GM03348 (cell line): Measurements from ENCODE around the gene DDI2.
A peak's percentile ranks its signal among the peaks of the same experiment; 100 is the strongest.

Experiments
- DNase-seq: peaks from one replicate; pipeline ENCODE4 v3.0.0; 2012; ENCODE audit warnings: low spot score

Gene DDI2

GRCh38 chr1:15702722-15703550, 85.7 kb downstream of the DDI2 start:
- peak; percentile 47 for DNase-seq

DNA sequence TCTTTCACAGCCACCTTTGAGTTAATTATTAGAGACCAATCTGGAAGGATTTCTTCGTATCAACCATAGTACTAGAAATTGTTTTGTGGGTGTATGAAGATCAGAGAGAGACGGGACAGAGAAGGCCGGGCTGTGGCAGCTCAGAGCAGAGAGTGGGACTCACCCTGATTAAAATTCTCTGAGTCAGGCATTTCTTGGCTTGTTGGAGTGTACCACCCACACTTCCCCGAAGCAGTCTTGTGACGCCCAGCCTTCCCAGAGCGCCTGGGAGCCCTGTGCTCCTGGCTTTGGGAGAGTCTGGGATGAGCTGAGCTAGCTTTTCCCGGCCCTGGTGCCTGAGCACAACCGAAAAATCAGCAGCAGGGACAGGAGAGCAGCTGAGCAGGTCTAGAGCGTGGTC, 86.3 kb downstream of the DDI2 start:
- peak; percentile 95 for DNase-seq

DNA sequence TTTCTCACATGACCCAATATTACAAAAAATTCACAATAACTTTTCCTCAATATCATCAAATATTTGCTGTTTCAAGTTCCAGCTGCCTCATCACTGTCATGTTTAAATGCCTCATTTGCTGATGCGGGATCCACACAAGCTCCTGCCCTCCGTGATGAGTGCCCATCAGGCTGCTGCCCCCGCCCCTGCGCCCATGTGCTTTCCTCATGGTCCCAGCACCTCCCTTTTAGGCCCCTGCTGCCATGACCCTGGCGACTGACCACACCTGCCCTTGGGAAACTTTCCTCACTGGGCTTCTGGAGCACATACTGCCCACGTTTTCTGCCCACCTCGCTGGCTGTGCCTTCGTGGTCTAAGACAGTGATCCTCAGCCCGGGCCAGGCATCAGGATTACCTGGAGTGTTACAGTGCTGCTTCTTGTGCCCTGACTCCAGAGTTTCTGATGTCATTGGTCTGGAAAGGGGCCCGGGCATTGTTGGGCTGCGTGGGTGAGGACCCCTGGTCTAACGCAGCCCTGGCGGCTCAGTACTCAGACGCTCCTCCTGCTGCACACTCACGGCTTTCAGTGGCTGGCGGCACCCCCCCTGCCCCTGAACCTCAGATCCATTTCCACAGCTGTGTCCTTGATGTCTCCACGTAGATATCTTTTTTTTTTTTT, 87.4 kb downstream of the DDI2 start:
- DNase-seq = peak; percentile 62

DNA sequence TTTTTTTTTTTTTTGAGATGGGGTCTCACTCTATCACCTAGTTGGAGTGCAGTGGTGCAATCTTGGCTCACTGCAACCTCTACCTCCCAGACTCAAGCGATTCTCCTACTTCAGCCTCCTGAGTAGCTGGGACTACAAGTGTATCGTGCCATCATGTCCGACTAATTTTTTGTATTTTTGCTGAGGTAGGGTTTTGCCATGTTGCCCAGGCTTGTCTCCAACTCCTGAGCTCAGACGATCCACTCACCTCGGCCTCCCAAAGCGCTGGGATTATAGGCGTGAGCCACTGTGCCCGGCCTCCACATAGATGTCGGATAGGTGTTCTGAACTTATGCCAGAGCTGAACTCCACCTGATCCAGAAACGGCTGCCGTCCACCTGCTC, 87.9 kb downstream of the DDI2 start:
- DNase-seq = no peak

DNA sequence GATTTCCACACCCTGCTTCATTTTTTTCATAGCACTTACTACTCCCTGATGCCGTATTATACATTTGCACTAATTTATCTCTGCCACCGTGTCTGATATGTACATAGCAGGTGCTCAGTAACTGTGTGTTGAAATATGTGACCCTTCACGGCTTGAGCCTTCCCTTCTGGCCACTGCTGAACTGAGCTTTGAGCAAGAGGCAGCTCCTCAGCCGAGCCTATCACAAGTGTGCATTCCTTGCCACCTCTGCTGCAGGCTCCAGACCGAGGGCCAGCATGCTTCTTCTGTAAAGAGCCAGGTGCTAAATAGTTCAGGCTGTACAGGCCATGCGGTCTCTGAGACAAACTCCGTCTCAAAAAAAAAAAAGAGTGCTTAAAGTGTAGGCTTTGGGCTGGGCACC, 89.5 kb downstream of the DDI2 start:
- no peak for DNase-seq

DNA sequence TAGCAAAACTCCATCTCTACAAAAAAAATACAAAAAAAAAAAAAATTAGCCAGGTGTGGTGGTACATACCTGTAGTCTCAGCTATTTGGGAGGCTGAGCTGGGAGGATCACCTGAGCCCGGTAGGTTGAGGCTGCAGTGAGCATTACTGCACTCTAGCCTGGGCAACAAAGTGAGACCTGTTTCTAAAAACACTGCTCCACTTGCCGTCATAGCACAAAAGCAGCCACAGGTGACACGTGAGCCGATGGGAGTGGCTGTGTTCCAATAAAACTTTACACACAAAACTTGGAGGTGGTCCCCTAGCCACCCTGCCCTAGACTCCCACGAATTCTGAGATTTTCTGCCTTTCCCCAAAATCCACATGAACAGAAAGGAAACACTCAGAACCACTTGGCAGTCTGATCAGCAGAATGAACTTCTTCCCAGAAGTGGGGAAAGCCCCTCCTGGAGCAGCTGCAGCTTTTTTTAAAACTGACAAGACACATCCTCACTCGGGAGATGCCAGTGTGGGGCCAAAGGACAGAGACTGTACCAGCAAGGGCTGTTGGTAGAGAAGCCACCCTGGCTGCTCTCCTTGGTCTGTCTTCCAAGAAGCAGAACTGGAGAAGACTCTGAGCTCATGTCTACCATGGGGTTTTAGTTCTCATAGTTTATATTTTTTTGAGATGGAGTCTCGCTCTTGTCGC, 90.1 kb downstream of the DDI2 start:
- no peak for DNase-seq

DNA sequence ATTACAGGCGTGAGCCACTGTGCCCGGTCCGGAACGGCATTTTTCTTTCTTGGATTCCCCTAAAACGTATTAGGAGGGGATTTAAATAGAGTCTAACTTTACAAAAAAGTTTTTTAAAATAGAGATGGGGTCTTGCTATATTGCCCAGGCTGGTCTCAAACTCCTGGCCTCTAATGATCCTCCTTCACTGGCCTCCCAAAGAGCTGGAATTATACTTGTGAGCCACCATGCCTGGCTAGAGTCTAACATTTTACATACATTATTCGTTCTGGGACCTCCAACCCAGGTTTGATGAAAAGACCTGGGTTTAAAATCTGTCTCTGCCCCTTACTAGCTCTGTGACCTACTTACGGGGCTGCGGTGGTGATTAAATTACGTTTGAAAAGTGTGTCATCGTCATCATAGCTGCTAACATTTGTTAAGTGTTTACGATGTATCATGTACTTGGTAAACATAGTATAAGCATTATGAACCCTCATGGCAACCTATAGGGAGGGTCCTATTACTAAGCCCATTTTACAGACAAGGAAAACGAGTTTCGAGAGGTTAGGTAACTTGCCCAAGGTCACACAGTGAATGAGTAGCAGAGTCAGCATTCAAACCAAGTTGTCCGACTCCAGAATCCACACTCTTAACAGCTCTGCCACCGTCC, 91.4 kb downstream of the DDI2 start:
- DNase-seq = no peak

DNA sequence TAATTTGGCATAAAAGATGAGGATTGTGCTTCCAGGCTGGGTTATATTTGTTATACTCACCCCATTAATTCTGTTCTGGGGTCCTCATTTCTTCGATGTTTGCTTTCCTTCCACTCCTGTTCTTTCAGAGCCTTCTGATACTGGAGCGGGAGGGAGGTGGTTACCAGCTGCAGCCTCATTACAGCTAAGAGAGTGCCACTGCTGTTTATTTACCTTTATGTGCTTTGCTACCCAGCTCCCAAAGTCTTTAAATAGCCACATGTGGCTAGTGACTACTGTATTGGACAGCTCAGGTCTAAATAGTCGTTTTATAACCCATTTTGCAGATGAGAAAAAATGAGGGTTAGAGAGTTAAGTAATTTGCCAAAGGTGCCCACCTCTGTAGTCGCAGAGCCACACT, 92.0 kb downstream of the DDI2 start:
- DNase-seq = no peak

DNA sequence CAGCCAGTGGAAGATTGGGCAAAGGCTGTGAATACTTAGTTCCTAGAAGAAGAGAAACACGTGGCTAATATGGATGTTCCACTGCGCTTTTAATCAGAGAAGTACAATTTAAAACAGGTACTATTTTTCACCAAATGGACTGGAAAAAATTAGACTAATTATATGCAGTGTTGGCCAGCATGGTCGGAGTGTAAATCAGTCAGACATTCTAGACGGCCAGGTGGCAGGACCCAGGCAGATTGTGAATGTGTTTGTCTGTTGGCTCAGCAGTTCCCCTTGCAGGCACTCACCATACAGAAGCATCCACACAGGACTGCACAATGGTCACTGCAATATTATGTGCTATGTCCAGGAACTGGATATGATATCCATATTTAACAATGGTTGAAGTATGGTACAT, 94.9 kb downstream of the DDI2 start:
- no peak for DNase-seq

DNA sequence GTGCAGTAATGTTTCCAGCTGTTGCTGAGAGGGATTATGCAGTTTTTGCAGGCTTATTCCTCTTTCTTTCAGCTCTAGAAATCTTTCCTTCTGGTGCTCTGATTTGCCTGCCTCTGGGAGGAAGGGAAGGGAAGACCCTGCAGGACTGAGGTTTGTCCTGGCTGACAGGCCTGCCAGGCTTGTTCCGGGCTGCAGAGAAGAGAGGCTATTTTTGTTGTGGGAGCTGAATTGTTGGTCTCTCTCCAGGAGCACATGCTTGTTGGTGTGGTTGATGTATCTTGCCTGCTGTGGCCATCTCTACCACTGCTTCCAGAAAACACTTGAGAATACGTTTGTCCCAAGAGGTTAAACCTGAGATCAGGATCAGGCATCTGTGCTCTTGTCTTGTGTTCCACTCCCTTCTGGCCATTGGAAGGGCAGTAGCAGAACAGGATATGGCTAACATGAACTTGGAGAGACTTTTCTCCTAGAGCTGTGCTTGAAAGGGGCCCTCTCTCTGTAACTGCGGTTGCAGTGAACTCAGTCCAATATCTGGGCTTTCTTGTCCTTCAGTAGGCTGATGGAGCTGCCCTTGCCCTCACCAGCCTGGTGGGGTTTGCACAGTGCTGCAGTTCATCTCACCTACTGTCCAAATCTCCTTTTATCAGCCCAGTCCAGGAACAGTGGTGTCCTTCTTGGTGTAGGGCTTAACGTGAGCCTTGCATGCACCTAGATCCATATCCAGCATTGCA, 97.3 kb downstream of the DDI2 start:
- DNase-seq = peak; percentile 74

DNA sequence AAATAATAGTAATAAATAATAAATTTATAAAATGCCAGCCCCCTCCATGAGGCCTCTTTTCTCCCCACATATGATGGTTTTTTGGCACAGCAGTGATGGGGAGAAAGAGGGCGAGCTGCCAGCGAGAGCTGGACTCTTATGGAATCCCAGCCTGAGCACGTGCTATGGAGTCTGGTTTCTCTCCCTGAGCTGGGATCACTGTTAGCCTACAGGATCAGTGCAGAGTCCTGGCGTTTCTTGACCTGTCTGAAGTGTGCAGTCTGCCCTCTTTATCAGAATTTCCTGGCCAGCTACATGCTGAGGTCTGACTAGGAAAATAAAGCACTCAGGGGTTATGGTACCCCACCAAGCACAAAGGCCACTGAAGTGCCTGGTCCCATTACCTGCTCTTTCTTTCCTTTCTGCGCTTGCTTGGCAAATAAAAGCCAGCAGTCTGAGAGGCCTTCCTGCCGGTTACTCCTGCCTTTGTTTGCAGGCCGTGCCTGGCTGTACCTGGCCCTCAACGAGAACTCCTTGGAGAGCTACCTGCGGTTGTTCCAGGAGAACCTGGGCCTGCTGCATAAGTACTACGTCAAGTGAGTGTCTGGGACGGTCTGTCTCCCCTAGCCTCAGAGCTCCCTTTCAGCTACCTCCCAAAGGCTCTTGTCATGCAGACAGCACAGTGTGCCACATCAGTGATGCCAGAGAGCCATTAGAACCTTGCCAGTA, 100.3 kb downstream of the DDI2 start:
- DNase-seq = no peak

- DNase-seq = no peak
Measured at GRCh38 chr1:15718199-15718601, 100.9 kb downstream of the DDI2 start.
